Stimulated activated effector memory CD8-positive, alpha-beta T cell treated with anti-CD3 and anti-CD28 coated beads, Interleukin-12 subunit alpha, Interleukin-12 subunit beta, amount 100 ng/mL, for 72 hours (primary cell): ENCODE data around the gene CCT7.
A peak's percentile ranks its signal among the peaks of the same experiment; 100 is the strongest.

Experiments
- ATAC-seq: fragments of 150-1000 bp; cut with Tn5 transposase; 2 replicates; pipeline ENCODE4 v1.10.0; 2021
- DNase-seq, 2 donors: peaks; one replicate each; pipeline ENCODE4 v3.0.0; 2021 to 2022; ENCODE audit warnings: low spot score in 2 of 2
- H3K27ac Mint-ChIP-seq: one replicate; pipeline ENCODE4 v1.8.0; 2022; ENCODE audit warnings: mild to moderate bottlenecking, mixed read lengths
- H3K36me3 Mint-ChIP-seq: one replicate; pipeline ENCODE4 v1.8.0; 2022; ENCODE audit warnings: mild to moderate bottlenecking, mixed read lengths
- H3K4me1 Mint-ChIP-seq: one replicate; pipeline ENCODE4 v1.8.0; 2022; ENCODE audit warnings: mixed read lengths
- H3K4me3 Mint-ChIP-seq: one replicate; pipeline ENCODE4 v1.8.0; 2022; ENCODE audit warnings: mild to moderate bottlenecking, mixed read lengths
- H3K9me3 Mint-ChIP-seq: one replicate; pipeline ENCODE4 v1.8.0; 2022; ENCODE audit warnings: mixed read lengths

CCT7 gene

DNA sequence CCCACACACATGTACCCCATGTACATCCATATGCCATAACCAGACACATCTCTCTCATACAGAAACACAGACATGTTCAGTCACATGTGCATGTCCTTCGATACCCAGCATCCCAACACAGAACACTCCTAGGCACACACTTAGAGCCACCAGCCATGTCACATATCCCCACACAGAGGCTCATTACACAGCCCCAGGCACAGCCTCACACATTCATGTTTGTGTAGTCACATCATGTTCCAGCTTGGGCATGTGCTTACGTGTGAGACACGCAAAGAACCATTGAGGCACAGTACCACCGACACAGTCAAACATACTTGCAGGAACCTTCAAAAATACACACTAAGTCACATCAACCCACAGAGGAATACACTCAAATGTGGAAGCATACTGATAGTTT, 32.9 kb downstream of the CCT7 start:
- Mint-ChIP-seq H3K36me3 (peaks cover 31% of the 10 kb centered on the region), H3K4me3 (no peak overlapping the region), H3K4me1 (peaks cover 27% of the 10 kb centered on the region), H3K27ac (no peak overlapping the region), H3K9me3 (no peaks in the 10 kb centered on the region)
- ATAC-seq (no peak), DNase-seq (no peak)

DNA sequence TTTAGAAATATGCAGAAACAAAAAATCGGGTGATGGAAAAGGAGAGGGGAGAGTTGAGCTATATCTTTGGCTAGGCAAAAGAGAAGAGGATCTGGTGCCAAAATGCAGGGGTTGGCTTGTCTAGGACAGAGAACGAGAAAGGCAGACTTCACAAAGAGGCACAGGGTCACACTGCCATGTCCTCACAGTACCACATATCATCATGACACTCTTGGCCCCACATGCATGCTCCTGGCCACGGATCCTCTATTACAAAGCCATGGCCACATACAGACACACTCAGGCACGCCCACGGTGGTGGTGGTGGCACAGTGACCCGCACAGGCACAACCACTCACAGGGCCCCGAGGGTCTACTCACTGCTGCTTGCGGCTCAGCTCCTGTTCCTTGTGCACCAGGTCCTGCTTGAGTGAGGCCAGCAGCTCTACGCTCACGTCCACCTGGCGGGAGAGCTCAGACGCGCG, 34.3 kb downstream of the CCT7 start:
- Mint-ChIP-seq H3K36me3 (peaks cover 26% of the 10 kb centered on the region), H3K9me3 (no peaks in the 10 kb centered on the region), H3K4me1 (peaks cover 27% of the 10 kb centered on the region), H3K27ac (peak overlapping the region; percentile 35), H3K4me3 (peak overlapping the region; percentile 40)
- DNase-seq (no peak), ATAC-seq (no peak)

DNA sequence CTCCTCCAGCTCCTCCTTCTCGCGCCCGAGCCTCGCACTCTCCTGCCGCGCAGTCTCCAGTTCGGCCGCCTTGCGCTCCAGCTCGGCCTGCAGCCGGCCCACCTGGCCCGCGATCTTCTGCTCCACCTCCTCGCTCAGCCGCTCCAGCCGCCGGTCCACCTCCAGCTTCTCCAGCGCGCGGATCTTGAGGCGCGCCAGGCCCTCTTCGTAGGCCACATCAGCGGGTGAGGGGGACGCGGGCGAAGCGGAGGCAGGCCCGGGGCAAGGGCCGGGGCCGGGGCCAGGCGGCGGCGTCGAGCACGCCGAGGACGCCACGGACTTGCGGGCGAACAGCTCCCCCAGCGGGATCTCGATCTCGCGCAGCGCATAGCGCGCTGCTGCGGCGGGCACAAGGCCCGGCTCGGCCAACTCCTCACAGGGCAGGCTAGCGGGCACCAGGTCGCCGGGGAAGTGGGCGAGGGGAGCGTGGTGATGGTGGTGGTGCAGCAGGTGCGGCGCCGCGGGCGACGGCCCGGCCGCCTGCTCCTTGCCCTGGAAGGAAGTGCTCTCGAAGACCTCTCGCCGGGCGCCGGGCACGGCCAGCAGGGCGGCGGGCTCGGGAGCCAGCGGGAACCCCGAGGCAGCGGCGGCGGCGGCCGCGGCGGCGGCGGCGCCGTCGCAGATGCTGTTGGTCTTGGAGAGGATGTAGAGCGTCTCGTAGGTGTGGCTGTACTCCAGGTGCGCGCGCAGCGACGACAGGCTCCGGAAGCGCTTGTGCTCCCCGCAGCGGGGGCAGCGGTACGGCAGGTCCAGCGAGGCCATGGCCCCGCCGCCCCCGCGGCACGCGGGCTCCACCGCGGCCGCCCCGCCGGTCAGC, 35.0 kb downstream of the CCT7 start:
- Mint-ChIP-seq H3K9me3 (no peaks in the 10 kb centered on the region), H3K27ac (no peak overlapping the region), H3K36me3 (peaks cover 25% of the 10 kb centered on the region), H3K4me1 (peaks cover 27% of the 10 kb centered on the region), H3K4me3 (peak overlapping the region; percentile 39)
- ATAC-seq (peak; percentile 87), DNase-seq (peak in 1 of 2 donors; percentile 77)

DNA sequence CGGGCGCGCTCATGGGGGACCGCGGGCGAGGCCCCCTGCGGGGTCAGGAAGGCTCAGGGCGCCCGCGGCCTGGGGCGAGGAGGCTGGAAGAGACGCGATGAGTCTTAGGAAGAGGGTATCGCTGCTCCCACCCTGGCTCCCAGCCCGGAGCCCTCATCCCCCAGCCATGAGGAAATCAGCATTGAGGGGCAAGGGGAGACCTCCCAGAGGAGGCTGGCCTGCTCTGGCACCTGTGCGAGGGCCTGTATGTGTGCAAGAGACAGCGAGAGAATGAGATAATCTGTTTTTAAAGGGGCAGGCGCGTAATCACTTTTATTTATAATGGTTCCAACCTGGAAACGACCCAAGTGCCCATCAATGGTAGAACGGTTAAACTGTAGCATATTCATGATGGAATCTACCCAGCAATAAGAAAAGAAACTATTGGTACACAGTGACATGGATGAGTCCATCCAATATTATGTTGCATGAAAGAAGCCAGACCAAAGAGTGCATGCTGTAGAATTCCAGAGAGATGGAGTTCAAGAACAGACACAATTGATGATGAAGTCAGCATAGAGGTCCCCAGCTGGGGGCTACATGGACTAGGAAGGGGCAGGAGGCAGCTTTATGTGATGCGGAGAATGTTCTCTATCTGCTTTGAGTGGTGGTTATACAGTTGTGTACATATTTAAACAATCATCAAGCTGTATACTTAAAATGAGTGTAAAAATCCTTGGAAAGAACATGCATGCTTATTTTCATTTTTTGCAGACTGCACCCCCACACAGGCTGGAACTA, 35.8 kb downstream of the CCT7 start:
- no peaks in the 10 kb centered on the region for H3K9me3 Mint-ChIP-seq
- peaks cover 21% of the 10 kb centered on the region for H3K36me3 Mint-ChIP-seq
- DNase-seq (no peak), ATAC-seq (no peak)
- H3K27ac Mint-ChIP-seq, result no peak overlapping the region
- H3K4me3 Mint-ChIP-seq, result peak overlapping the region; percentile 39
- H3K4me1 Mint-ChIP-seq, result peaks cover 27% of the 10 kb centered on the region

DNA sequence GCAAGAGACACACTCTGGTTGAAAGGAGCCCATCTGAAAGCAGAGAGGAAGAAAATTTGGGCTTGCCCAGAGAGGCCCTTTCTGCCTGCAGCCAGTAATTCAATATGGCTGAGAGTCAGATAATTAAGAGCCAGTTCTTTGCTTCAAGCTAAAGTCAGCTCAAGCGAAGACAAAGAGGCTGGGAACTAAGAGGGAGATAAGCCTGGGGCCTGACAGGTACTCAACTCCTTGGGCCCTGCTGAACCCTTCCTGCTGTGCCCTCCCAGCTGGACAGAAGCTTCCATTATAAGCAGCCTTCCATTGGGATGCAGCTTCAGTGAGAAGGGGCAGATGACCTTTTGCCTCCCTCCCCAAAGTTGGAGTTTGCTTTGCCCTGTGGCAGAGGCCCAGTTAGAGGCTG, 38.2 kb downstream of the CCT7 start:
- Mint-ChIP-seq H3K9me3 (no peaks in the 10 kb centered on the region), H3K4me3 (no peak overlapping the region), H3K27ac (no peak overlapping the region), H3K36me3 (peaks cover 16% of the 10 kb centered on the region), H3K4me1 (peaks cover 21% of the 10 kb centered on the region)
- no peak for ATAC-seq
- DNase-seq, result no peak

DNA sequence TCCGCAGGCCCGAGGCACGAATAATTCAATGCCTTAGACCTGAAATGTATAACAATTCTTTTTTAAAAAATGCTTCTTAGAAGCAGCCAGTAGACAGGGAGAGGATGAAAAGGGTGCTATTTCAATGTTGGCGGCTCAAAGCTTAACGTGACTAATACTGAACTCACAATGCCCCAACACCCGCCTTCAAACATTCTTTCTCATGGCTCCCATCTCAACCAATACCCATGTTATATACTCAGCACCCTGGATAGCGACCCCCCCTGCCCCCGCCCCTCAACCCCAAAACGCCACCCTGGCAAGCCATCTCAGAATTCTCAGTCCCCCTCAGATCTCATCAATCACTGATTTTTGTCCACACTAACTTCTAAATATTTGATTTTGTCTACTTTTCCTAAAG, 45.7 kb downstream of the CCT7 start:
- H3K36me3 Mint-ChIP-seq, result peaks cover 5% of the 10 kb centered on the region
- no peaks in the 10 kb centered on the region for H3K9me3 Mint-ChIP-seq
- ATAC-seq (no peak), DNase-seq (no peak)
- peaks cover 32% of the 10 kb centered on the region for H3K4me1 Mint-ChIP-seq
- no peak overlapping the region for H3K27ac Mint-ChIP-seq
- H3K4me3 Mint-ChIP-seq, result no peak overlapping the region

DNA sequence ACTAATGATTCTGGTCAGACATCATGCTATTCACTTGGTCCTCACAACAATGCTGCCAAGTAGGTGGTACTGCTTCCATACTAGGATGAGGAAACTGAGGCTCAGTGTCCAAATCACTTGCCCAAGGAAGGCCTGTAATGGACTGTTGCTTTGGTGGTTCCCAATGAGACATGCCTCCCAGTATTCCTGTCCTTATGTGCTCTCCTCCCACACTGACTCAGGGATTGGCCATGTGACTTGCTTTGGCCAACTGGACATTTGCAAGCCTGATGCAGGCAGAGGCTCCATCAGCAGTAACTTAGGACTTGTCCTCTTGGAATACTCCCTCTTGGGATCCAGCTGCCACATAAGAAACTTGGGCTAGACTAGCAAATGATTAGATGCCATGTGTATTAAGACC, 47.1 kb downstream of the CCT7 start:
- Mint-ChIP-seq H3K27ac (no peak overlapping the region), H3K36me3 (no peaks in the 10 kb centered on the region), H3K9me3 (no peaks in the 10 kb centered on the region), H3K4me3 (no peak overlapping the region), H3K4me1 (peaks cover 44% of the 10 kb centered on the region)
- ATAC-seq (no peak), DNase-seq (no peak)

DNA sequence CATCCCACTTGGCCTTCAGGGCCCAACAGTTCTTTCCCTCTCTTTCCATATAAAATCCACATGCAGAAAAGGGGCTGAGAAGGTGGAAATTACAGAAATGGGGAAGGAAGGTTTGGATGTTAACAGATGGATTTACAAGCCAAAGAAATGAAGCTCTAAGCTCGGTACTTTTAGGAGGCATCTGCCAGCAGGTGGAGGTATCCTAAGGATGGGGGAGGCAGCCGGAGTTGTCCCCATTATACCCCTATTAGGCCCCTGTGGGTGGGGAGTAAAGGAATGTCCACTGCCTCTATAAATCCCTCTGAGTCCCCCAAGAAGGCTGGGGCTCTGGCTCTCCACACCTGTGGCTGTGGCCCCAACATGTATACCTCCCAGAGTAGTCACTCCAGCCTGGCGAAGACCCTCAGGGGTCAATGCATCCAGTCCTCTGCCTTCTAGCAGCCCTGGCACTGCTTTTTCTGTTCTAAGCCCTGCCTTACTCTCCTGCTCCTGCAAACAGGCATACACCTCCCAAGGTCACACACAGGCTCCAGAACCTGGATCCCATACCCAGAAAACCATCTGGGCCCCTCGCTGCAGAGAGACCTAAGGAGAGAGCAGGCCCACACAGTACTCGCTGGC, 48.9 kb downstream of the CCT7 start:
- H3K36me3 Mint-ChIP-seq, result no peaks in the 10 kb centered on the region
- peaks cover 44% of the 10 kb centered on the region for H3K4me1 Mint-ChIP-seq
- ATAC-seq (no peak), DNase-seq (no peak)
- H3K4me3 Mint-ChIP-seq, result peak overlapping the region; percentile 67
- H3K27ac Mint-ChIP-seq, result peak overlapping the region; percentile 61
- no peaks in the 10 kb centered on the region for H3K9me3 Mint-ChIP-seq

DNA sequence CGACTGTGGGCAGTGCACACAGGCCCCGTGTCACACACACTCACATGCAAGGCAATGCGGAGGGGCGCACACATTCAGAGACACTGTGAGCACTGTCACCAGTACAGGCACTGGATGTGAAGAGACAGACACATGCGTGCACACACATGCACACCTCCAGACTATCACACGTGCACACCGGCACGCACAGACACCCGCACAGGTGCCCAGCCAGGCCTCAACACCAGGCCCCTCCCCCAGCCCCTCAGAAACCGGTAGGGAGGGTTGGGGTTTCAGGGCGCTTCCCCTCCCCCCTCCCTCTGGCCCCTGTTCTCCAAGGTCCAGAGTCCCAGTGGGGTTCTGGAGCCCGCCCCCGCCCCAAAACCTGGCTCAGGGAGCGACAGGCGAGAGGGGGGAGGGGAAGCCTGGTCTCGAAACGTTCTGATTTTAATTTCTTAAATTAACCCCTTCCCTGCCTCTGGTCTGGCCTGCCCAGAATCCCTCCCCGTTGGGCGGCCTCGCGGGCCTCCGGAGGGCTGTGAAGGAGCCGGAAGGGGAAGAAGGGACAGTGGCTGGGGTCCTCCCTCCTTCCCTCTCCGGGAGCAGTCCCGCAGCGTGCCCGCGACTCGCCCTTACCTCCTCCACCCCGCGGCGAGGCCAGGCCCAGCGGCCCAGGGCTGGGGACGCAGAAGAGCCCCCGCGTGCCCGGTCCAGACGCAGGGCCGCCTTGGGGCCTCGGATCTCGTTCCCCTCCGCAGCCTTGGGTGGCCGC, 49.6 kb downstream of the CCT7 start:
- no peaks in the 10 kb centered on the region for H3K36me3 Mint-ChIP-seq
- H3K4me1 Mint-ChIP-seq, result peaks cover 40% of the 10 kb centered on the region
- DNase-seq (peak; percentile 7 to 53), ATAC-seq (peak; percentile 51)
- peak overlapping the region; percentile 61 for H3K27ac Mint-ChIP-seq
- H3K4me3 Mint-ChIP-seq, result peak overlapping the region; percentile 67
- no peaks in the 10 kb centered on the region for H3K9me3 Mint-ChIP-seq

DNA sequence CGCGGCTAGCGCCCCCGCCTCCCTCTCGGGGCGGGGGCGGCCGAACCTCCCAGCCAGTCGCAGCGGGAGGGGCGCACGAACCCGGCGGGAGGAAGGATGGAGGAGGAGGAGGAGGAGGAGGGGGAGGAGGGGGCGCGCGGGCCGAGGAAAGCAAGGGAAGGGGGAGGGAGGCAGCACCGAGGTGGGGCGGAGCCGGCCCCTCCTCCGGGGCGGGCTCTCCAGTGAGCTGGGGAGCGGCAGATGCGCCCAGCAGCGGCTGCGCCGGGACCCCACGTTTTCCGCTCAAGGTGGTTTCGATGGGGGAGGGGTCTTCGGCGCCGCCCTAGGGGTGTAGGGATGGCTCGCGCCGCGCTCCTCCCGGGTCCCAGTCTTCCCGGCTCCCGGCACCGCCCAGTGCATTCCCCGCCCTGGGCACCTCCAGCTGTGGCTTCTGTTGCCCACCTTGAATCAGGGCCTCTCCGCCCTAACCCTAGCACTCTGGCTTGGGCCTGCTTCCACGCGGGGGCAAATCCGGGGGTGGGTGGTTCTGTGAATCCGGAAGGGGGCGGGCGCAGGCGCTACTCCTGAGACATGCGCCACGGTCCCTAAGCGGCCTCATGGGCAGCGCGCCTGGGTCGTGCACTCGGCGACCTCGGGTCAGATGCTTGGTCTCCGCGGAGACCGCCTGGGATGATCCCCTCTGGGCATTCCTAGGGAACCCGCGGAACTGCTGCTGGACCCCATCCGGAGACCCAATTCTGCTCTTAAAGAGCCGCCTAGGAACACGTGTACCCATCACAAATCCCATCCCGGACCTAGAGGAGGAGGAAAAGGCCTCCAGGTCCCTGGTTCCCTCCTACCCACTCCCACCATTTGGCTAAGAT, 50.4 kb downstream of the CCT7 start, which contains the start of gene FBXO41:
Gene FBXO41, minus strand, starts transcription at position 183 of the 863 bp plus-strand sequence. CDS start 14,848 bp downstream, outside the sequence.
- DNase-seq, result peak; percentile 51 to 88
- no peaks in the 10 kb centered on the region for H3K9me3 Mint-ChIP-seq
- no peaks in the 10 kb centered on the region for H3K36me3 Mint-ChIP-seq
- peak; percentile 86 for ATAC-seq
- peak within 1 kb of the TSS; percentile 67 for H3K4me3 Mint-ChIP-seq
- peak within 1 kb of the TSS; percentile 61 for H3K27ac Mint-ChIP-seq
- peaks cover 32% of the 10 kb centered on the region for H3K4me1 Mint-ChIP-seq

DNA sequence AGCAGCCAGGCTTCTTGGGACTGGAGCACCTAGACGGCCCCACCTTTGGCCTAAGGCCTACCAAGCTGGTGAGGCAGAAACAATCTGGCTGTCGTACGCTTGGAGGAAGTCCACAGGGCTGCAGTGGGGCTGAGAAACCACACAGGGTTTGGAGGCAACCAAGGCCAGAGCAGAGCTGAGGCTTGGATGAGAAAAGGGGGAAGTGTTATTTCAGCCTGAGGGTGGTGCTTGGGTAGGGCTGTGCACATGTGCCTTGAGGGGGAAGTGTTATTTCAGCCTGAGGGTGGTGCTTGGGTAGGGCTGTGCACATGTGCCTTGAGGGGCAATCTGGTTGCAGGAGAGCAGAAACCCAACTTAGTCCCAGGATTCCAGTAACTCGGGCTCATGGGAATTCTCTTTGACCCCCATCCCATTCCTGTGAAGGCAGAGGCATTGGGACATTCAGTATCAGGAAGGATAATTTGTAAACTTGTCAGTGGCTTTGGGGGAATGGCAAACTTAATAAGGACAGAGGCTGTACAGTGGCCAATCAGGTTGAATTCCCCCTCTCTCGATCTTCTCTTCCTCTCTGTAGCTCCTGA, 51.1 kb downstream of the CCT7 start:
- DNase-seq (peak; percentile 12 to 71), ATAC-seq (peak; percentile 57)
- peak overlapping the region; percentile 67 for H3K4me3 Mint-ChIP-seq
- peaks cover 28% of the 10 kb centered on the region for H3K4me1 Mint-ChIP-seq
- H3K9me3 Mint-ChIP-seq, result no peaks in the 10 kb centered on the region
- no peaks in the 10 kb centered on the region for H3K36me3 Mint-ChIP-seq
- H3K27ac Mint-ChIP-seq, result peak overlapping the region; percentile 53

DNA sequence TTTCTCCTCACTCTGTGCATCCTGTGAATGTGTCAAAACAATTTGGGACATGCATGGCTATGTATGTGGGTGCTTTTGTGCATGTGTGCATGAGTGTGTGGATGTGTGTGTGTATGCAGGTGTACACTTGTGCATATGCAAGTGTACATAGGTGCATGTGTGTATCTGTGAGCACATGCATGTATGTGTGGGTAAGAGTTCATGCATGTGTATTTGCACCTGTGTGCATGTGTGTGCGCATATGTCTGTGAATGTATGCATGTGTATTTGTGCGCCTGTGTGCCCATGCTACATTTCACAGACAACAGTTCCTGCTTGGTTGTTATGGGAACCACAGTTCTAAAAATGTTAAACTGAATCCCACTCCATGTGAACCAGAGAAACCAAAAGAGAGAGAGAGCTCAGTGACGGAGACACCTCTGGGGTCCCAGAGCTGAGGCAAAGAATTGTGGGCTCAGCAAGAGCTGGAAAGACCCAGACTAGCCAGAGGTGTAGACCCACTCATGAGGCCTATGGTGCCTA, 52.1 kb downstream of the CCT7 start:
- peaks cover 27% of the 10 kb centered on the region for H3K4me1 Mint-ChIP-seq
- no peaks in the 10 kb centered on the region for H3K36me3 Mint-ChIP-seq
- ATAC-seq, result no peak
- no peak for DNase-seq
- no peaks in the 10 kb centered on the region for H3K9me3 Mint-ChIP-seq
- H3K4me3 Mint-ChIP-seq, result peak overlapping the region; percentile 67
- no peak overlapping the region for H3K27ac Mint-ChIP-seq

DNA sequence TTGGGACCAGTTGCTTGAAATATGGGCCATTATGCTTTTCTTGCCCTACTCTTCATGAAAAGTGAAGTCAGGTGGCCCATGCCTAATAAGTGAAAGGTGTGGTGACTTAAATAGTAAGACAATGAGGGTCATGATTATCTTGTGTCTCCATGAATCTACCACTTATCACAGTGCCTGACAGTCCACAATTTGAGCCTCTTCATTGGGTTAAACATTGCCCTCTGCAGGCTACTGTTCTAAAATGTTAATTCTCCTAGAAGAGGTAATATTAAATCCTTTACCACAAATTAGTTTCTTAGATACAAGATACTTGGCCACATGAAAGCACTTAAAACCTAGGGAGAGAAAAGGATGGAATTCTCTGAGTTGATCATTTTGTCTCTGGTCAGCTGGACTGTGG, 55.2 kb downstream of the CCT7 start:
- H3K4me3 Mint-ChIP-seq, result no peak overlapping the region
- peaks cover 23% of the 10 kb centered on the region for H3K4me1 Mint-ChIP-seq
- DNase-seq, result no peak
- H3K27ac Mint-ChIP-seq, result no peak overlapping the region
- ATAC-seq, result no peak
- no peaks in the 10 kb centered on the region for H3K36me3 Mint-ChIP-seq
- no peaks in the 10 kb centered on the region for H3K9me3 Mint-ChIP-seq
